Activated T-cell treated with anti-CD3 and anti-CD28 coated beads for 48 hours (primary cell): ENCODE data around the gene SP4.

ENCODE experiments used
- DNase-seq: peaks from one replicate; pipeline ENCODE4 v3.0.0-alpha.2; 2020; ENCODE audit warnings: low read depth

SP4 gene

GRCh38 chr7:21443149-21443841 lies 15.4 kb downstream of the SP4 start:
- no peak for DNase-seq

DNA sequence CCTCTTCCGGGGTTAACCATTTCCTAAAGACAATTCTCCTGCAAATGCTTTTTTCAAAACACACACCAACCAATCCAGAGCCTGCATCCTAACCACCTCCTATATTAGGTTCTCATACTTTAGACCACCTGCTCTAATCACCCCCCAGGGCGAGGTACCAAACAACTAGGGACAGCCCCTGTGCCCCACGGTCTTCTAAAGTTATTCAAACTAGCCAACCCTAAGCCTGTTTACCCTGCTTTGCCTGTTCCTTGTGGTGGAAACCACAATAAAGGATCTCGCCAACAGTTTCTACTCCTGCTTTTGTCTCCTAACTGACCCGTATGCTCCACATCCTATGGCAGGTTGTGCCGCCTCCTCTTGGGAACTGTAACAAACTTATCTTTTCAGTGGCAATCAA lies 21.1 kb downstream of the SP4 start:
- no peak for DNase-seq

- DNase-seq = no peak
Measured at GRCh38 chr7:21450076-21450475, 22.2 kb downstream of the SP4 start.

- no peak for DNase-seq
Measured at GRCh38 chr7:21450941-21451340, 23.1 kb downstream of the SP4 start.

DNA sequence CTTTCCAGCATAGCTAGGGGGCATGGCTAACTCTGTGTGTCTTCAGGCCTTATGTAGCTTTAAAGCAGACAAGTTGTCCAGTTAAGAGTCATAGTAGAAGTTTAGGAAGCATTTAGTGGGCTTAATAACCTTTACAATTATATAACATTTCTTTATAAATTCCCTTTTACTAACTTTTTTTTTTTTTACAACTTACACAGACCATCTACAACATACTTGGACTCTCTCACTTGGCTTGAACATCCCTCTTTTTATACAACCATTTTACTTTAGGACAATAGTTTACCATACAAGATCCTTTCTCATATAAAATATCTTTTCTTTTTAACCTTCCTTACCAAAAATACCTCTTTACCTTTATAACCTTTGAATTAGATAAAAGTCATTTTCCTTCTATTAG lies 26.3 kb downstream of the SP4 start:
- DNase-seq = no peak

DNA sequence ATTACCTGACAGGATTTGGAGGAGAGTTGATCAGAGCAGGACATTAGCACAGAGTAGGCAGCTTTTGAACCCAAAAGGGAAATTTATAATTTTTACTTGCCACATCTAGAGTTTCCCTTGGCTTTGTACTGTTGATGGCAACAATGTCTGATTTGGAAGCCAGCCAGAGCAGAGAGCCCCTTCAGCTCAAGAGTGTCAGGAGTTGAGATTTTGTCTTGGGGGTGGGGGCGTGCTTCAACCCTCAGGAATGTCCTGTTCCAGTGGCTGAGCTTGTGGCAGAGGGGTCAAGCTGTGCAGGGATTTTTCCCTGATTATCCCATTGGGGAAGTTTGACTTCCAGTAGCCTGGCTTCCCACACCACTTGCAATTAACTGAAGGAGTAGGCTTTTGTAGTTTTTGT lies 27.0 kb downstream of the SP4 start:
- DNase-seq = no peak

DNA sequence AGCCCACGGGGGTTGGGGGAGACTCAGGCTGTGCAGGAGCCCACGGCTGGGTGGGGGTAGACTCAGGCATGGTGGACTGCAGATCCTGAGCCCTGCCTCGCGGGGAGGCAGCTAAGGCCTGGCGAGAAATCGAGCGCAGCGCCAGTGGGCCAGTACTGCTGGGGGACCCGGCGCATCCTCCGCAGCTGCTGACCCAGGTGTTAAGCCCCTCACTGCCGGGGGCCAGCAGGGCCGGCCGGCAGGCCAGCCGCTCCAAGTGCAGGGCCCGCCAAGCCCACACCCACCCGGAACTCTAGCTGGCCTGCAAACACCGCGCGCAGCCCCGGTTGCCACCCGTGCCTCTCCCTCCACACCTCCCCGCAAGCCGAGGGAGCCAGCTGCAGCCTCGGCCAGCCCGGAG lies 33.4 kb downstream of the SP4 start:
- no peak for DNase-seq

DNA sequence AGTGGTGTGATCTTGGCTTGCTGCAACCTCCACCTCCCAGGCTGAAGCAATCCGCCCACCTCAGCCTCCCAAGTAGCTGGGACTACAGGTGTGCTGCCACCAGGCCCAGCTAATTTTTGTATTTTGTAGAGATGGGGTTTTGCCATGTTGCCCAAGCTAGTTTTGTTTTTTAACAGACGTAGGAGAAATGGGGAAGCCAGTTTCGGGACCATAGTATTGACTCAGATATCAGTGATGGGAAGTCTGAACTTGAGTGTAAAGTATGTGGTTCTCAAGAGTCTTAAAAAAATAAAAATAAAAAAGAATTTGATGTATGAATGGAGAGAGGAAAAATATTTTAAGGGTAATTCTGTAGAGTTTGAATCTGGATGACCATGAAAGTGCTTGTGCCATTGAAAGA lies 34.2 kb downstream of the SP4 start:
- DNase-seq = no peak

DNA sequence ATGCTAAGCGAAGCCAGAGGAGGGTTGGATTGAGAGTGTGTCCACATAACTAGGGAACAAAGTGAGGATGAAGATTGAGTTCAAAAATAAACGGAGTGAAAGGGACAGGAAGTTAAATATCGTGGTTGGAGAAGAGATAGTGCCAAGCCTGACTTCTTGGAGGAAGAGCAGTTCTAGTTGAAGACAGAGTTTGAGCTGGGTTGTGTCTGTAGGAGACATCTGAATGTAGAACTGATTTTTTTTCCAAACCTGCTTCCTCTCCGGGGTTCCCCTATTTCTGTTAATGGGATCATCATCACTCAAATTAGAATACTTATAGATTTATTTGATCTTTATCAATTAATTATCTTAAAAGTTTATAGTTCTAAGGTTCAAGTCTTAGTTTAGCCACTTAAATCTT lies 35.6 kb downstream of the SP4 start:
- DNase-seq = no peak

DNA sequence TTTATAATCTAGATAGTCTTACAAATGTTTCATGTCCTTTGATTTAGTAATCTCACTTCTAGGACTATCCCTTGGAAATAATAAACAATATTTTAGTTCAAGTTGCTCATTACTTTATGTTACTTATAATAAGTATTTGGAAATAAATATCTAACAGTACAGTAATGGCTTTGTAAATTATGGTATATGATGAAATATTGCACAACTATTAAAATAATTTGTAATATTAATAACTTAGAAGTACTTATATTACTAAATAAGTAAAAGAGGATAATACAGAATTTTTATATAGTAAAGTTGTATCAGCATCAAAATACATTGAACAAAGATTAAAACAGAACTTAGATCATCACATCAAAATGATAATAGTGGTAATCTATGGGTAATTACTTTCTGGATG lies 41.1 kb downstream of the SP4 start:
- DNase-seq = no peak

GRCh38 chr7:21469894-21470293 lies 42.0 kb downstream of the SP4 start:
- no peak for DNase-seq

- no peak for DNase-seq
Measured at GRCh38 chr7:21472029-21472428, 44.1 kb downstream of the SP4 start.

- no peak for DNase-seq
Measured at GRCh38 chr7:21476429-21476828, 48.5 kb downstream of the SP4 start.

DNA sequence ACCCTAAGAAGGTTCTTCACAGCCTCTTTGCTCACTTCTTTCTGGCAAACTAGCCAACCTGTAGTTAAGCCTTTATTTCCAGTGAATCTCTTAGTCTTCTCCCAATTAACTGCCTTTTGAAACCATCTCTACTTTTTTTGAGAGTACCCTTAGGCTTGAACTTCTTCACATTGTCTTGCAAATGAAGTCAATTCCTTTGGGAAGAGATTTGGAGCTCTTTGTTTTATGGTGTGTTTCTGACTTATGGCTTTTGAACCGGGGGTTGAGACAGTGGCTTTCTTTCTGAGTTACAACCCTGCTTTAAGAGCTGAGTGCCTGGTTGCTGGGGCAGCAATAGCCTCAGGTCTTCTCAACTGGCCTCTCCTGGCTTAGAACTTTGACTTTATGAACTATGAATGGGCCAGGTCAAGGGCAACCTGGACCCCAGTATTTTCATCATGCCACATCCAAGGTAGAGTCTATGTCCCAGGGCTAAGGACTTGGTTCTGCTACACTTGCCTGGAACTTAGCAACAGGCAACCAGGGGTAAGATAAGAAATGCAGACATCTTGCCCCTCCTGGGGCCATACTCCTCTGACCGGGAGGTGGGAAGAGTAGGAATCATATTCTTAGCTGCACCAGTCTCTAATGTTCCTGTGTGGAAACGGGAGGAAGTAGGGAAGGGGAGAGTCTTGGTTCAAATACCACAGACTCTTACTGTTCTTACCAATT lies 53.0 kb downstream of the SP4 start:
- DNase-seq = no peak

DNA sequence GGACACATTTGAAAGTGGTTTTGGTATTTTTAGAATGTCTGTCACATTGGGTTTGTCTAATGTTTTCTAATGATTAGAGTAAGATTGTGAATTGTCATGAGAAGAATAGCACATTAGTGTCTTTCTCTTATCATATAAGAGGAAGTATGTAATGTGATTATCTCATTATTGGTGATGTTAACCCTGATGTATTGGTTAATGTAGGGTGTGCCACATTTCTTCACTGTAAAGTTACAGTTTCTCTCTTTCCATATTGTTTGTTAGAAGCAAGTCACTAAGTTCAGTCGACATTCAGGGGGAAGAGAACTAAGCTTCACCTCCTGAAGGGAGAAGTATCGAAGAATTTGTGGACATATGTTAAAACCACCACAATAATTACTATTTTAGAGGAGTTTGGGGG lies 58.6 kb downstream of the SP4 start:
- DNase-seq = no peak

DNA sequence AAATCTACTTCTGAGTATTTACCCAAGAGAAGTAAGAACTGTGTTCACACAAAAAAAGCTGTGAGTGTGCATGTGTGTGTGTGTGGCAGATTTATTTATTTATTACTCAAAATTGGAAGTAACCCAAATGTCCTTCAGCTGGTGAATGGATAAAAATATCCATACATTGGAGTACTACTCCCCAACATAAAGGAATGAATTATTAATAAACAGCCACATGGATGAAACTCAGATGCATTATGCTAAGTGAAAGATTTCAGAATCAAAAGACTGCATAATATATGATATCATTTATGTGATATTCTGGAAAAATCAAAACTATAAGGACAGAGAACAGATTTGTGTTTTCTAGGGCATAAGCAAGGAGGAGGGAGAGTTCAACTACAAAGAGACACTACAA lies 67.8 kb downstream of the SP4 start:
- no peak for DNase-seq

- DNase-seq = no peak
Measured at GRCh38 chr7:21497072-21497471, 69.2 kb downstream of the SP4 start.

DNA sequence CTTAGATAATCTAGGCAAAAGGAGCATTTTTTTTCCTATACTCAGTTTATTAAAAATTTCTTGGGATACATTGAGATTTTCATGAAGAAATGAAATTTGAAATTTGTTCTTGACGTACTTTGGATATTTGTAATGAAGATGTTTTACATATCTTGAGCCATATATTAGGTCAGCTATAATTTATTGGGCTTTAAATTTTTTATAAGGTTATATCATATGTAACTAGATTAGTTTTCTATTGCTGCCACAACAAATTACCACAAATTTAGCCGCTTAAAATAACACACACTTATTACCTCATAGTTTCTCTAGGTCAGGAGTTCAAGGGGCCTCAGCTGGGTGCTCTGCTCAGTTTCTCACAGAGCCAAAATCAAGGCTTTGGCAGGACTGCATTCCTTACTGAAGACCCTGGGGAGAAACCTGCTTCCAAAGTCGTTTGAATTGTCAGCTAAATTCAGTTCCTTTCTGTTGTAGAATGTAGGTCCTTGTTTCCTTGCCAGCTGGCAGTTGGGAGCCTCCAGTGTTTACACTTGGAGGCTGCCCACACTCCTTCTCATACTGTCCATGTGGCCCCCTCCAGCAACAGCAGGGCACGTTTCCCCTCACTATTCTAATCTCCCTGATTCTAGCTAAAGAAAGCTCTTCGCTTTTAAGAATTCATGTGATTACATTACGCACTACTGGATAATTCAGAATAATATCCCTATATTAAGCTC lies 72.4 kb downstream of the SP4 start:
- no peak for DNase-seq

GRCh38 chr7:21504021-21504420 lies 76.1 kb downstream of the SP4 start:
- DNase-seq = no peak

- DNase-seq = peak; percentile 13
Measured at GRCh38 chr7:21507627-21508343, 79.9 kb downstream of the SP4 start.

DNA sequence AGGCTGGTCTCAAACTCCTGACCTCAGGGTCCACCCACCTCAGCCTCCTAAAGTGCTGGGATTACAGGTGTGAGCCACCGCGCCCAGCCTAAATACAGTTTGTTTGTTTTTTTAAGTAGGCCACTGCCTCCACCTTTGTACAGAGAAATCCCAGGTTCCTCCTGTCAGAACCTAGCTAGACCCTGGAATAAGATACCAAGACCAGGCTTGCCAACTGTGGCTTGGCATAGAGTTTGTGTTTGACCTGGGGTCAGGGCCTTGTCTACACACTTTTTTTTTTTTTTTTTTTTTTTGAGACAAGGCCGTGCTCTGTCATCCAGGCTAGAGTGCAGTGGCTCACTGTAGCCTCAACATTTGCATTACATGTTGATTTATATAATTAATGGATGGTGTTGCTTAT lies 80.7 kb downstream of the SP4 start:
- DNase-seq = no peak

DNA sequence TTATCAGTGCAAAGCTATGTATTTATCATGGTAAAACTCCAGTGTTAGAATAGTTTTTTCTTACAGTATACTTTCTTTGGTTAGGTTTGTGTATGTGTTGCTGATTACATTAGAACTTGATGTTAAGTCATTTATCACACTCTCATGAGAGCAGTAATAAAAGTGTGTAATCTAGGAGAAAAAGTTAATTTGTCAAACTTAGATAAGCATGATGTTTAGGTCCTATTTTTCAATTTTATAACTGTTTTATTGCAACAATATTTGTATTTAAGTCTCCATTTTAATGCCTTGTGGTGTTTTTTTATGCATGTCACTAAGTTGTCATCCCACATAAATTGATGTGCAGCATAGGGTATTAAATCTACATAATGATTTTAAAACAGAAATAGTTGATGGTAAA lies 86.2 kb downstream of the SP4 start:
- no peak for DNase-seq

DNA sequence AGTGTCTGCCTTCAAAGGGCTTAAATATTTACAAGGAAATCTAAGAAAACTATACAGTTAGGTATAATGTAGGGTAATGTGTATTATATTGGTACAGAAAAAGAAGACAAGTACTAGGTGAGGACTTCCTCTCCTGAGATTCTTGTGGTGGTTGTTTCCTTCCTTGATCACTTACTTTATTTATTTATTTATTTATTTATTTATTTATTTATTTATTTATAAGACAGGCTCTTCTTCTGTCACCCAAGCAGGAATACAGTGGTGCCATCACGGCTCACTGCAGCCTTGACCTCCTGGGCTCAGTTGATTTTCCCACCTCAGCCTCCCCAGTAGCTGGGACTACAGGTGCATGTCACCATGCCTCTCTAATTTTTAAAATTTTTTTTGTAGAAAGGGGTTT lies 96.8 kb downstream of the SP4 start:
- DNase-seq = no peak
